PC-3 (cell line): ENCODE measurements around the gene KRT75. TPM values are rescaled to one million over a fixed set of nuclear protein-coding genes. Genes with fewer than 3 reads are reported as not detected.

Experiments used
- ATAC-seq: fragments of 200-7000 bp; cut with Tn5 transposase; 2 replicates; pipeline ENCODE4 v1.9.1; 2020; ENCODE audit warnings: mild to moderate bottlenecking, moderate library complexity
- BruUV-seq: library from RNA; stranded (reverse); fragments of 400-500 nt; replicated peaks from 2 replicates; lab custom pipeline; 2021; lab: Mats Ljungman, UMichigan
- CTCF ChIA-PET: fragments of 300-600 bp; sonication (Branson Sonifier 250); formaldehyde crosslinking; loops from one replicate; lab custom pipeline; 2022; ENCODE audit warnings: antibody characterized with exemption; lab: Charles Lee
- POLR2A ChIA-PET: fragments of 300-600 bp; sonication (Branson Sonifier 250); formaldehyde crosslinking; loops from one replicate; lab custom pipeline; 2022; ENCODE audit warnings: antibody characterized with exemption; ENCODE audit not compliant: unreplicated experiment; lab: Charles Lee
- DNase-seq: peaks from one replicate; pipeline ENCODE4 v3.0.0-alpha.2; 2015
- H2AFZ ChIP-seq: fragments of 300-600 bp; sonication (generic); 2 replicates; pipeline ENCODE4 v1.6.0; 2016; ENCODE audit warnings: antibody characterized with exemption, low read length
- H3F3A ChIP-seq: fragments of 300-600 bp; sonication (generic); one replicate; pipeline ENCODE4 v1.6.0; 2017; ENCODE audit warnings: antibody characterized with exemption, low read length, control low read depth, mild to moderate bottlenecking; ENCODE audit not compliant: unreplicated experiment
- H3K27ac ChIP-seq: fragments of 300-600 bp; sonication (generic); 2 replicates; pipeline ENCODE4 v1.5.1; 2016; ENCODE audit warnings: mild to moderate bottlenecking, low read length
- H3K27me3 ChIP-seq: fragments of 300-600 bp; sonication (generic); 2 replicates; pipeline ENCODE4 v1.6.1; 2016; ENCODE audit warnings: low read length, mixed read lengths
- H3K36me3 ChIP-seq: fragments of 300-600 bp; sonication (generic); 2 replicates; pipeline ENCODE4 v1.6.1; 2016; ENCODE audit warnings: low read depth, mixed run types, low read length, mixed read lengths
- H3K4me1 ChIP-seq: fragments of 300-600 bp; sonication (generic); 2 replicates; pipeline ENCODE4 v1.5.1; 2016; ENCODE audit warnings: low read length; ENCODE audit not compliant: insufficient read depth
- H3K4me2 ChIP-seq: fragments of 300-600 bp; sonication (generic); 2 replicates; pipeline ENCODE4 v1.6.0; 2016; ENCODE audit warnings: low read length
- H3K4me3 ChIP-seq: fragments of 300-600 bp; sonication (generic); 2 replicates; pipeline ENCODE4 v1.5.1; 2016; ENCODE audit warnings: mild to moderate bottlenecking, low read length, mixed read lengths
- H3K79me2 ChIP-seq: fragments of 300-600 bp; sonication (generic); 2 replicates; pipeline ENCODE4 v1.6.1; 2017; ENCODE audit warnings: low read length, mixed read lengths
- H3K9ac ChIP-seq: fragments of 300-600 bp; sonication (generic); 2 replicates; pipeline ENCODE4 v1.6.0; 2016; ENCODE audit warnings: mild to moderate bottlenecking, low read length
- H3K9me2 ChIP-seq: fragments of 300-600 bp; sonication (generic); replicated peaks from 2 replicates; pipeline ENCODE4 v1.6.1; 2016; ENCODE audit warnings: mixed run types, low read length, mixed read lengths
- H3K9me3 ChIP-seq: fragments of 300-600 bp; sonication (generic); 2 replicates; pipeline ENCODE4 v1.6.1; 2016; ENCODE audit warnings: low read length, mixed read lengths
- H4K20me1 ChIP-seq: fragments of 300-600 bp; sonication (generic); 2 replicates; pipeline ENCODE4 v1.6.1; 2016; ENCODE audit warnings: low read length, mixed read lengths
- CTCF ChIP-seq: fragments of 300-600 bp; sonication (generic); conservative IDR thresholded peaks from 2 replicates; pipeline ENCODE4 v1.5.1; 2017; ENCODE audit warnings: antibody characterized with exemption, low read depth, mild to moderate bottlenecking, low read length
- EZH2 ChIP-seq: fragments of 300-600 bp; sonication (generic); IDR thresholded peaks from one replicate; pipeline ENCODE4 v1.6.1; 2017; ENCODE audit warnings: antibody characterized with exemption, mild to moderate bottlenecking, low read length; ENCODE audit not compliant: unreplicated experiment
- EZH2phosphoT487 ChIP-seq: fragments of 300-600 bp; sonication (generic); IDR thresholded peaks from 2 replicates; pipeline ENCODE4 v1.6.1; 2018; ENCODE audit warnings: mild to moderate bottlenecking, antibody characterized with exemption, low read length, borderline replicate concordance
- intact Hi-C: fragments of 100-400 bp; cut with micrococcal nuclease; formaldehyde crosslinking; loops from 2 replicates; pipeline ENCODE4 v1.9.0; 2023
- total RNA-seq: library from RNA; depleted of rRNA; stranded (reverse); fragments of >200 nt; gene quantifications from 2 replicates; pipeline ENCODE4 v1.2.3, GENCODE V29; 2014

KRT75 gene
- total RNA-seq, 1 experiment from 2014 or later = 38.5 TPM

GRCh38 chr12:52438305-52439301 lies 4.4 kb upstream of the KRT75 start:
- BruUV-seq = no TSS peak
- no peak for ATAC-seq
- no peak overlapping the region for H3K9ac ChIP-seq

GRCh38 chr12:52437508-52437907 lies 3.3 kb upstream of the KRT75 start:
- H3K79me2 ChIP-seq = no peaks in the 10 kb centered on the region
- POLR2A ChIA-PET = no interaction called here

More at GRCh38 chr12:52438305-52439301, 4.4 kb upstream of the KRT75 start:
- Histone ChIP-seq H3F3A (peaks cover 36% of the 10 kb centered on the region), H3K4me1 (peaks cover 96% of the 10 kb centered on the region), H3K9me3 (no peaks in the 10 kb centered on the region), H3K9me2 (no peaks in the 10 kb centered on the region), H3K4me2 (no peak overlapping the region), H2AFZ (no peak overlapping the region), H3K4me3 (no peak overlapping the region), H3K79me2 (no peaks in the 10 kb centered on the region), H3K27me3 (no peaks in the 10 kb centered on the region), H3K36me3 (no peaks in the 10 kb centered on the region), H4K20me1 (no peaks in the 10 kb centered on the region), H3K27ac (no peak overlapping the region)
- no peak for DNase-seq
- intact Hi-C loops = no loop called here
- ChIA-PET POLR2A (no interaction called here), CTCF (no interaction called here)
- TF ChIP-seq CTCF = no peak
- no peak for TF ChIP-seq EZH2
- no peak for TF ChIP-seq EZH2phosphoT487

More at GRCh38 chr12:52437508-52437907, 3.3 kb upstream of the KRT75 start:
- H4K20me1 ChIP-seq = no peaks in the 10 kb centered on the region
- peak overlapping the region; percentile 93 for H3K27ac ChIP-seq
- no peaks in the 10 kb centered on the region for H3K9me3 ChIP-seq
- no peaks in the 10 kb centered on the region for H3K27me3 ChIP-seq
- peaks cover 88% of the 10 kb centered on the region for H3K4me1 ChIP-seq
- H3K9me2 ChIP-seq = no peaks in the 10 kb centered on the region
- CTCF ChIA-PET = no interaction called here
- H3K4me3 ChIP-seq = no peak overlapping the region
- peak overlapping the region; percentile 74; the same call in 1 of the 2 replicates for H3K9ac ChIP-seq
- ATAC-seq (no peak), DNase-seq (no peak)
- intact Hi-C loops = no loop called here
- no TSS peak for BruUV-seq
- no peak overlapping the region for H3K4me2 ChIP-seq
- no peak overlapping the region for H2AFZ ChIP-seq
- H3K36me3 ChIP-seq = no peaks in the 10 kb centered on the region
- no peak for TF ChIP-seq EZH2
- TF ChIP-seq EZH2phosphoT487 = no peak
- TF ChIP-seq CTCF = no peak
- peaks cover 31% of the 10 kb centered on the region for H3F3A ChIP-seq
